Endothelial cell of umbilical vein (primary cell): ENCODE results near the gene SP1. TPM values are rescaled to one million over a fixed set of nuclear protein-coding genes. Genes with fewer than 3 reads are reported as not detected.

Experiments used
- BruUV-seq: library from RNA; stranded (reverse); fragments of 400-500 nt; replicated peaks from 2 replicates; lab custom pipeline; 2021; lab: Mats Ljungman, UMichigan
- CTCF ChIA-PET: fragments of 300-600, 350-600 bp; sonication (Branson Sonifier 250); formaldehyde crosslinking; loops from one replicate; lab custom pipeline; 2021; ENCODE audit warnings: antibody characterized with exemption, inconsistent platforms; lab: Charles Lee
- POLR2A ChIA-PET: fragments of 300-600, 350-600 bp; sonication (Branson Sonifier 250); formaldehyde crosslinking; loops from one replicate; lab custom pipeline; 2021; ENCODE audit warnings: antibody characterized with exemption, inconsistent platforms; lab: Charles Lee
- DNase-seq: peaks from one replicate; pipeline ENCODE4 v3.0.0-alpha.2; 2011; ENCODE audit warnings: low read depth, low spot score
- FAIRE-seq: peaks from 2 replicates; lab custom pipeline; 2011; peaks lifted over from hg19 to GRCh38; lab: Jason Lieb, UNC
- H2AFZ ChIP-seq: 2 replicates; pipeline ENCODE4 v1.6.0; 2012; ENCODE audit warnings: low read depth, low read length, control low read depth, inconsistent platforms
- H3K27ac ChIP-seq: 2 replicates; pipeline ENCODE4 v1.5.1; 2011; ENCODE audit warnings: low read depth, mild to moderate bottlenecking, control low read depth, low read length, moderate library complexity; ENCODE audit not compliant: insufficient read depth
- H3K27me3 ChIP-seq, 2 experiments: 2 replicates each; pipeline versions ENCODE4 v1.6.0 to v1.6.1; 2011; ENCODE audit warnings: low read length in 2 of 2, mixed read lengths in 1 of 2; ENCODE audit not compliant: control insufficient read depth in 2 of 2, insufficient read depth in 2 of 2
- H3K36me3 ChIP-seq, 2 experiments: 2 replicates in 1 of 2; 3 replicates in 1 of 2; pipeline ENCODE4 v1.5.1; 2011; ENCODE audit warnings: low read length in 2 of 2, mild to moderate bottlenecking in 1 of 2, moderate library complexity in 1 of 2; ENCODE audit not compliant: control insufficient read depth in 2 of 2, insufficient read depth in 2 of 2; ENCODE audit errors: extremely low read depth in 1 of 2
- H3K4me1 ChIP-seq: 3 replicates; pipeline ENCODE4 v1.5.1; 2011; ENCODE audit warnings: mild to moderate bottlenecking, low read length; ENCODE audit not compliant: control insufficient read depth, insufficient read depth; ENCODE audit errors: extremely low read depth
- H3K4me2 ChIP-seq: 2 replicates; pipeline ENCODE4 v1.6.1; 2011; ENCODE audit warnings: low read length, control low read depth, mixed read lengths; ENCODE audit not compliant: insufficient read depth
- H3K4me3 ChIP-seq, 3 experiments: fragments of 200-600 bp in 1 of 3; sonication (generic), shearing (Covaris generic) in 1 of 3; replicated peaks in 1 of 3; 2 replicates each; pipeline ENCODE4 v1.5.1; 2011 to 2016; ENCODE audit warnings: control low read depth in 3 of 3, low read length in 3 of 3, mild to moderate bottlenecking in 2 of 3, inconsistent platforms in 1 of 3, low read depth in 1 of 3, moderate library complexity in 1 of 3; ENCODE audit not compliant: insufficient read depth in 1 of 3
- H3K79me2 ChIP-seq: 2 replicates; pipeline ENCODE4 v1.6.0; 2012; ENCODE audit warnings: low read length, inconsistent platforms; ENCODE audit not compliant: control insufficient read depth, insufficient read depth
- H3K9ac ChIP-seq: replicated peaks from 2 replicates; pipeline ENCODE3; 2011; ENCODE audit warnings: low read length, control low read depth; ENCODE audit not compliant: insufficient read depth; ENCODE audit errors: extremely low read depth
- H3K9me1 ChIP-seq: replicated peaks from 3 replicates; pipeline ENCODE4 v1.6.0; 2011; ENCODE audit warnings: mild to moderate bottlenecking, low read length; ENCODE audit not compliant: control insufficient read depth, insufficient read depth; ENCODE audit errors: extremely low read depth
- H3K9me3 ChIP-seq: replicated peaks from 2 replicates; pipeline ENCODE4 v1.5.1; 2012; ENCODE audit warnings: low read length, inconsistent platforms; ENCODE audit not compliant: control insufficient read depth, insufficient read depth
- H4K20me1 ChIP-seq: replicated peaks from 2 replicates; pipeline ENCODE3; 2011; ENCODE audit warnings: mild to moderate bottlenecking, low read length; ENCODE audit not compliant: control insufficient read depth, insufficient read depth; ENCODE audit errors: extremely low read depth
- CTCF ChIP-seq, 2 donors: IDR thresholded peaks; 1 replicate in 1 of 2; 2 replicates in 1 of 2; pipeline ENCODE4 v1.5.1; 2011; ENCODE audit warnings: low read length in 2 of 2, mild to moderate bottlenecking in 2 of 2, moderate library complexity in 2 of 2, control low read depth in 1 of 2, inconsistent platforms in 1 of 2, low read depth in 1 of 2; ENCODE audit not compliant: insufficient read depth in 1 of 2; ENCODE audit errors: extremely low read depth in 1 of 2
- EZH2 ChIP-seq: IDR thresholded peaks from 2 replicates; pipeline ENCODE4 v1.6.1; 2012; ENCODE audit warnings: borderline replicate concordance, low read depth, mild to moderate bottlenecking, moderate library complexity, low read length, inconsistent platforms; ENCODE audit not compliant: severe bottlenecking
- FOS ChIP-seq: IDR thresholded peaks from 2 replicates; pipeline ENCODE4 v1.6.1; 2011; ENCODE audit warnings: mild to moderate bottlenecking, low read length, moderate library complexity, borderline replicate concordance; ENCODE audit not compliant: insufficient read depth
- GATA2 ChIP-seq: IDR thresholded peaks from 2 replicates; pipeline ENCODE4 v1.7.0; 2011; ENCODE audit warnings: low read depth, mild to moderate bottlenecking, moderate library complexity, mixed read lengths, low read length; ENCODE audit not compliant: insufficient read length, insufficient read depth
- JUN ChIP-seq: IDR thresholded peaks from 2 replicates; pipeline ENCODE4 v1.6.1; 2011; ENCODE audit warnings: borderline replicate concordance, low read depth; ENCODE audit not compliant: insufficient read length, insufficient read depth
- MYC ChIP-seq: IDR thresholded peaks from one replicate; pipeline ENCODE4 v1.6.1; 2011; ENCODE audit warnings: mild to moderate bottlenecking, low read depth, low read length
- POLR2A ChIP-seq: IDR thresholded peaks from 2 replicates; pipeline ENCODE4 v1.6.1; 2012; ENCODE audit warnings: low read depth, mild to moderate bottlenecking, control low read depth, low read length
- POLR2AphosphoS5 ChIP-seq: IDR thresholded peaks from 2 replicates; pipeline ENCODE4 v1.6.1; 2012; ENCODE audit warnings: low read depth, mild to moderate bottlenecking, control low read depth, low read length, moderate library complexity; ENCODE audit not compliant: insufficient read depth
- dilution Hi-C: fragments of 300-500 bp; cut with MboI; formaldehyde crosslinking; loops from one replicate; pipeline ENCODE4 v1.15.0; 2019; ENCODE audit warnings: low sequenced_read_pairs; ENCODE audit not compliant: extremely low pct_ligation_motif_present
- intact Hi-C: fragments of 100-400 bp; cut with micrococcal nuclease; formaldehyde crosslinking; loops from one replicate; pipeline ENCODE4 v1.10.0; 2022
- polyA plus RNA-seq, 4 experiments: library from polyadenylated mRNA; depleted of rRNA in 3 of 4; stranded (reverse) in 3 of 4; unstranded in 1 of 4; fragments of >200 nt; gene quantifications; 2 replicates each; pipeline versions ENCODE4 v1.2.1 to v1.2.3, GENCODE V29; 2011 to 2012; ENCODE audit warnings: missing spikeins in 1 of 4
- total RNA-seq: library from RNA; stranded (reverse); gene quantifications from 2 replicates; pipeline ENCODE4 v1.2.3, GENCODE V29; 2021
- TF ChIP-seq, protein P1 (sequence below): IDR thresholded peaks from 2 replicates; pipeline ENCODE4 v1.6.1; 2011; ENCODE audit not compliant: insufficient read depth, insufficient read length

The SP1 gene
- total and polyA plus RNA-seq, 2 donors (not counting 3 experiments of a cell fraction or from before 2014, with no cell fraction given), result 34.8 to 56.3 TPM

- no peak overlapping the region for H3K4me3 ChIP-seq
- H3K4me1 ChIP-seq, result peaks cover 12% of the 10 kb centered on the region
- H4K20me1 ChIP-seq, result peaks cover 21% of the 10 kb centered on the region
- intact Hi-C loops (no loop called here), dilution Hi-C loops (no loop called here)
- peaks cover 92% of the 10 kb centered on the region for H3K79me2 ChIP-seq
- no peak overlapping the region for H3K27ac ChIP-seq
- no TSS peak for BruUV-seq
- no peaks in the 10 kb centered on the region for H3K9me1 ChIP-seq
- ChIA-PET POLR2A (interaction anchor here (0.5 to 0.6 kb wide), 2 partner anchors 16 to 121 kb away, joined by 3 to 6 read pairs; no protein-coding TSS in a partner anchor), CTCF (no interaction called here)
- TF ChIP-seq FOS (no peak), MYC (no peak), GATA2 (no peak), POLR2AphosphoS5 (no peak), JUN (no peak), CTCF (IDR thresholded peaks at IDR 0.05; ENCODE audit: extremely low read depth in 1 of 2, insufficient read depth in 1 of 2, low read depth in 1 of 2, low read length in 2 of 2) (no peak), POLR2A (no peak), EZH2 (no peak)
- TF ChIP-seq, protein P1, sequence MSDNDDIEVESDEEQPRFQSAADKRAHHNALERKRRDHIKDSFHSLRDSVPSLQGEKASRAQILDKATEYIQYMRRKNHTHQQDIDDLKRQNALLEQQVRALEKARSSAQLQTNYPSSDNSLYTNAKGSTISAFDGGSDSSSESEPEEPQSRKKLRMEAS, result no peak
- peaks cover 40 to 57% of the 10 kb centered on the region in 2 experiments for H3K36me3 ChIP-seq
- H3K9me3 ChIP-seq, result no peaks in the 10 kb centered on the region
- no peak overlapping the region for H3K9ac ChIP-seq
- no peaks in the 10 kb centered on the region for H3K27me3 ChIP-seq
- no peak overlapping the region for H2AFZ ChIP-seq
- H3K4me2 ChIP-seq, result no peak overlapping the region
- FAIRE-seq, result no peak
- DNase-seq, result no peak
These were observed 76.8 kb downstream of the SP1 start for GRCh38 chr12:53456654-53457366.
